AG09309 (cell line): ENCODE results near the gene EXOC4.
A peak's percentile ranks its signal among the peaks of the same experiment; 100 is the strongest.

ENCODE experiments used
- DNase-seq: peaks from one replicate; pipeline ENCODE4 v3.0.0-alpha.2; 2010; ENCODE audit warnings: low read depth
- H3K4me3 ChIP-seq: 2 replicates; pipeline ENCODE4 v1.5.1; 2011; ENCODE audit warnings: mild to moderate bottlenecking, low read depth, low read length, moderate library complexity; ENCODE audit not compliant: control insufficient read depth
- CTCF ChIP-seq: IDR thresholded peaks from 2 replicates; pipeline ENCODE4 v1.5.1; 2011; ENCODE audit warnings: mild to moderate bottlenecking, low read depth, low read length, inconsistent platforms; ENCODE audit not compliant: insufficient read depth, control insufficient read depth; ENCODE audit errors: missing control alignments

EXOC4 gene

GRCh38 chr7:134016223-134016941, 763.5 kb downstream of the EXOC4 start:
- H3K4me3 ChIP-seq = no peak overlapping the region
- peak; percentile 5 for DNase-seq
- peak; percentile 76 for TF ChIP-seq CTCF

- DNase-seq = no peak
- H3K4me3 ChIP-seq = no peak overlapping the region
- no peak for TF ChIP-seq CTCF
Measured at GRCh38 chr7:134016942-134017303, 764.0 kb downstream of the EXOC4 start.

- no peak overlapping the region for H3K4me3 ChIP-seq
- no peak for DNase-seq
- TF ChIP-seq CTCF = no peak
Measured at GRCh38 chr7:134018306-134018705, 765.4 kb downstream of the EXOC4 start.

GRCh38 chr7:134019251-134019650, 766.4 kb downstream of the EXOC4 start:
- no peak overlapping the region for H3K4me3 ChIP-seq
- no peak for DNase-seq
- TF ChIP-seq CTCF = no peak

GRCh38 chr7:134021836-134022235, 769.0 kb downstream of the EXOC4 start:
- no peak for TF ChIP-seq CTCF
- DNase-seq = no peak
- H3K4me3 ChIP-seq = no peak overlapping the region

- no peak for DNase-seq
- no peak for TF ChIP-seq CTCF
- no peak overlapping the region for H3K4me3 ChIP-seq
Measured at GRCh38 chr7:134022286-134022911, 769.5 kb downstream of the EXOC4 start.
